Measurements from ENCODE around the gene RBBP8NL.

- TF ChIP-seq CTCF (IDR thresholded peaks at IDR 0.05) (no peak), POLR2AphosphoS5 (IDR thresholded peaks at IDR 0.05; ENCODE audit: low read depth, low read length) (no peak), REST (IDR thresholded peaks at IDR 0.05; ENCODE audit: insufficient read depth in 1 of 2, low read depth in 2 of 2, low read length in 1 of 2) (no peak), SIN3A (IDR thresholded peaks at IDR 0.05; ENCODE audit: borderline replicate concordance, insufficient read depth, low read depth, low read length) (no peak), TCF7L2 (IDR thresholded peaks at IDR 0.05; ENCODE audit: low read depth, low read length) (no peak)
Observed at GRCh38 chr20:62388839-62389600, 38.3 kb downstream of the RBBP8NL start.
